Prostate gland (tissue), 2 donors: ENCODE measurements around the gene SLC5A9.

Experiments
- CTCF ChIP-seq, 4 experiments: fragments of 200-600 bp in 2 of 4; fragments of 450-650 bp in 2 of 4; sonication (generic) in 2 of 4; IDR thresholded peaks; 1 replicate in 3 of 4; 2 replicates in 1 of 4; pipeline ENCODE4 v1.5.1; 2016 to 2019; ENCODE audit warnings: antibody characterized with exemption in 4 of 4, mild to moderate bottlenecking in 2 of 4, moderate library complexity in 2 of 4
- POLR2A ChIP-seq: fragments of 450-650 bp; IDR thresholded peaks from one replicate; pipeline ENCODE4 v1.6.1; 2016; ENCODE audit warnings: antibody characterized with exemption, mild to moderate bottlenecking
- POLR2AphosphoS5 ChIP-seq: sonication (generic); formaldehyde crosslinking; IDR thresholded peaks from one replicate; pipeline ENCODE4 v1.6.1; 2017; ENCODE audit warnings: antibody characterized with exemption

DNA sequence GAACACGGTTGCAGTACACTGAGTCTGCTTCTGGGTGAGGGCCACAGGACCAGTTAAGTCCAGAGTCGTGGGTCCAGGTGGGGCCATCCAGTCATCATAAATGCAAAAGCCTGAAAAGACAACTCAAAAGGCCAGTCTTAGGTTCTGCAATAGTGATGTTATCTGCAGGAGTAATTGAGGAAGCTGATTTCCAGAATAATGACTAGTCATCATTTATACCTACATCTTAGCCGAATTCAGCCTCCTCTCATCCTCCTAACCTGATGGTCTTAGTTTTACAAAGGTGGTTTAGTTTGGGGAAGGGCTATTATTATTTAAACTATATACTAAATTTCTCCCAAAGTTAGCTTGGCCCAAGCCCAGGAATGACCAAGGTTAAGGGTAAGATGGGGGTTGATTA is 23.5 kb upstream of the SLC5A9 start:
- TF ChIP-seq CTCF (IDR thresholded peaks at IDR 0.05), result no peak
- no peak for TF ChIP-seq POLR2AphosphoS5
- TF ChIP-seq POLR2A, result no peak
